ENCODE data around the gene BCAP29. TPM values are rescaled to one million over a fixed set of nuclear protein-coding genes. Genes with fewer than 3 reads are reported as not detected.

The BCAP29 gene
- total and polyA plus RNA-seq, 2 of the 8 experiments (the other 6 are each of a cell fraction or from before 2014, with no cell fraction given) = 6.8 to 18.1 TPM

- H3K9me3 ChIP-seq (ENCODE audit: insufficient read depth in 2 of 2, low read depth in 1 of 2, low read length in 1 of 2) = no peaks in the 10 kb centered on the region
- no peak overlapping the region for H4K91ac ChIP-seq (replicated peaks; ENCODE audit: insufficient read length, low read length)
- H2BK15ac ChIP-seq (ENCODE audit: low read length) = no peak overlapping the region
- H2AFZ ChIP-seq (ENCODE audit: low read length) = no peak overlapping the region
- H3K79me1 ChIP-seq (ENCODE audit: low read depth, low read length) = no peaks in the 10 kb centered on the region
- FAIRE-seq = no peak
- H3K27ac ChIP-seq (ENCODE audit: low read depth, low read length) = no peak overlapping the region
- ChIA-PET POLR2A (ENCODE audit: partially characterized antibody) (no interaction called here), CTCF (ENCODE audit: partially characterized antibody) (no interaction called here)
- H4K8ac ChIP-seq (ENCODE audit: extremely low read depth, insufficient read depth, low read length) = no peak overlapping the region
- H3K27me3 ChIP-seq (replicated peaks in 1 of 4; ENCODE audit: control insufficient read depth in 3 of 4, extremely low read depth in 1 of 4, insufficient read depth in 3 of 4, low read length in 3 of 4) = no peaks in the 10 kb centered on the region
- no peak overlapping the region for H2BK120ac ChIP-seq (replicated peaks; ENCODE audit: low read depth, low read length)
- peaks cover 0 to 2% (median 0%) of the 10 kb centered on the region in 4 experiments; a peak in 1 of 7 replicates for H3K4me1 ChIP-seq (replicated peaks in 1 of 4; ENCODE audit: control insufficient read depth in 3 of 4, insufficient read depth in 4 of 4, low read length in 3 of 4)
- no peaks in the 10 kb centered on the region for H3K79me2 ChIP-seq (ENCODE audit: control insufficient read depth in 1 of 2, insufficient read depth in 2 of 2, low read length in 2 of 2)
- H3K23me2 ChIP-seq (ENCODE audit: low read depth, low read length) = no peaks in the 10 kb centered on the region
- no peak overlapping the region for H3K4me3 ChIP-seq (ENCODE audit: extremely low read depth in 1 of 4, insufficient read depth in 2 of 4, low read depth in 3 of 4, low read length in 4 of 4)
- no peak overlapping the region for H3K56ac ChIP-seq (replicated peaks; ENCODE audit: insufficient read length, low read depth, low read length)
- no peak overlapping the region for H2BK20ac ChIP-seq (ENCODE audit: low read length)
- no peak overlapping the region for H3K14ac ChIP-seq (ENCODE audit: insufficient read length)
- no peak overlapping the region for H2BK5ac ChIP-seq (ENCODE audit: low read depth, low read length)
- H4K20me1 ChIP-seq (replicated peaks in 1 of 2; ENCODE audit: control insufficient read depth in 1 of 2, insufficient read depth in 2 of 2, low read length in 2 of 2) = no peaks in the 10 kb centered on the region
- H2AK5ac ChIP-seq (ENCODE audit: low read depth, low read length) = no peak overlapping the region
- H2BK12ac ChIP-seq (ENCODE audit: low read depth, low read length) = no peak overlapping the region
- H3K18ac ChIP-seq (ENCODE audit: extremely low read depth, low read length) = no peak overlapping the region
- H3K9ac ChIP-seq (replicated peaks in 1 of 4; ENCODE audit: extremely low read depth in 1 of 4, low read depth in 3 of 4, low read length in 3 of 4) = no peak overlapping the region
- 91% methylated on average over 2 of the region's 2 CpGs; no CpG with 5 or more reads in 1 of the 2 experiments for WGBS, 2 experiments (ENCODE audit: extremely low coverage in 1 of 2, insufficient coverage in 1 of 2, insufficient read length in 1 of 2, insufficient replicate concordance in 2 of 2, low coverage in 1 of 2, low lambda C conversion rate in 2 of 2, missing lambda C conversion rate in 1 of 2)
- DNase-seq (ENCODE audit: low read depth in 1 of 2, low spot score in 2 of 2) = no peak
- H3K36me3 ChIP-seq (ENCODE audit: control insufficient read depth in 2 of 4, insufficient read depth in 4 of 4, low read length in 3 of 4) = peaks cover 0 to 4% (median 0%) of the 10 kb centered on the region in 4 experiments; a peak in 1 of 8 replicates
- no peak overlapping the region for H3K4ac ChIP-seq (replicated peaks; ENCODE audit: insufficient read length, low read depth, low read length)
- no peak overlapping the region for H3K23ac ChIP-seq (ENCODE audit: insufficient read length)
- no peak overlapping the region for H4K5ac ChIP-seq (ENCODE audit: insufficient read length, low read depth, low read length)
- H3K4me2 ChIP-seq (ENCODE audit: insufficient read depth in 1 of 2, low read depth in 2 of 2, low read length in 2 of 2) = no peak overlapping the region
- TF ChIP-seq MAFK (IDR thresholded peaks at IDR 0.05; ENCODE audit: low read depth, low read length) = no peak
- TF ChIP-seq TBP (IDR thresholded peaks at IDR 0.05; ENCODE audit: low read depth, low read length) = no peak
- no peak for TF ChIP-seq HDAC2 (IDR thresholded peaks at IDR 0.05; ENCODE audit: borderline replicate concordance in 1 of 2, low read depth in 2 of 2, low read length in 2 of 2)
- no peak for TF ChIP-seq PHF8 (conservative IDR thresholded peaks at IDR 0.05; ENCODE audit: low read depth, low read length)
These were observed 20.8 kb downstream of the BCAP29 start for GRCh38 chr7:107600816-107601215.

Data from H1 (cell line).